ENCODE results near the gene UIMC1.
"Not testable (repeated sequence)": the region's sequence is repeated elsewhere in the genome, so short reads cannot be mapped to it uniquely, and the experiment has no call there.

UIMC1 gene

DNA sequence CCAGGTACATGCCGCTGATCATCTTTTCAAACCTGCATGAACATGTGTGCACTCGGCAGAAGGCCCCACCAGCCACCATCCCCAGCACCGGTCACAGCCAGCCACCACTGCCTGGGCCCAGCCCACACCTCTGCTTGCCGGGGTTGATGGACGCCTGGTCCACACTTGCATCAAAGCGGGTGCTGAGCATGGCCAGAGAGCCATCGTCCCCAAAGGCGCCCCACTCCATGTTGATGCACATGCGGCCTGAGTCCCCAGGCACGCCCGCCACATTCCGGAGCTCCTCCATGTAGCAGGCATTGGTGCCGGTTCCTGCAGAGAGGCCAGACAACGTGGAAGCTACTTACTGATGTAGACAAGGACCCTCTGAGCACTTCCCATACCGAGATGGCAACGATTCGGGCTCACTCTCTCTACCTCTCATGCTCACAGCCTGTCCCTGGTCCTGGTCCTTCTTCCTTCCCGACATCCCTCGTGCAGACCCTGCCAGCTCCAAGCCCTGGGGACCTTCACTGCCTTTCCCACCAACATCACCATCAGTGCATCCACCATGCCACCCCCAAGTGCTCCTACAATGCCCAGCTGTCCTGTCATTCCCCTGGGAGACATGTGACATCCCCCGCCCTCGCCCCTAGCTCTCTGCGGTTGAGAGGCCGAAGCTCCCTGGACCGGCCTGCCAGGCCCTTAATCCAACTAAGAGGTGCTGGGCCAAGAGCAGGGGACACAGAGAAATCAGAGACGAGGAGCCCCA lies 124.6 kb downstream of the UIMC1 start:
- no peak for DNase-seq

DNA sequence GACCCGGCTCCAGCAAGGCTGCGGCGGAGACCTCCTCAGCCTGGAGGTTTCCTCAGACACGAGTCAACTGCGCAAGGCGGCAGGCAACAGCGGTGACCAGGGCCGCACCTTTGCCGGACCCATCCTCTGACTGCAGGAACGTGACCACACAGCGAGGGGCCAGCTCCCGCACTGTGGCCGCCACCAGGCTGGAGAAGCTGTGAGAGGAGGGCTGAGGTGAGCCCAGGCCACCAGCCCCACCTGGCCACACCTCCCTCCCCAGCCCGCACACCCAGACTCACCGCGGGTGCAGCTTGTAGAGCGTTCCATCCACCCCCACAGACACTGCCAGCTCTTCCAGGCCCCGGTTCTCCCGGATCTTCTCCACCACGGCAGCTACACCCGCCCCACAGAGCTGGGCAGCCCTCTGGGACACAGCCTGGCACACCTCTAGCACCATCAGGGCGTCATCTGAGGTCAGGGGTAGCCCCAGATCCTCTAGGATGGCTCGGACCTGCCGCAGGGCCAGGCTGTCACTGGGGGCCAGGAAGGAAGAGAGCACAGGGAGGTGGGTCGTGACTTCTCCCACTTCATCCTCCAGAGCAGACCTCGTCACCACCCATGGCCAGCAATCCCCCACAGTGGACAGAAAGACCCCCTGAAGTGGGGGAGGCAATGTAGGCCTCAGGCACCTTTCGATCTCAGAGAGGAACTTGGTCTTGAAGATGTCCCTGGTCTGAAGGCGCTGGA lies 125.4 kb downstream of the UIMC1 start:
- DNase-seq: no peak

DNA sequence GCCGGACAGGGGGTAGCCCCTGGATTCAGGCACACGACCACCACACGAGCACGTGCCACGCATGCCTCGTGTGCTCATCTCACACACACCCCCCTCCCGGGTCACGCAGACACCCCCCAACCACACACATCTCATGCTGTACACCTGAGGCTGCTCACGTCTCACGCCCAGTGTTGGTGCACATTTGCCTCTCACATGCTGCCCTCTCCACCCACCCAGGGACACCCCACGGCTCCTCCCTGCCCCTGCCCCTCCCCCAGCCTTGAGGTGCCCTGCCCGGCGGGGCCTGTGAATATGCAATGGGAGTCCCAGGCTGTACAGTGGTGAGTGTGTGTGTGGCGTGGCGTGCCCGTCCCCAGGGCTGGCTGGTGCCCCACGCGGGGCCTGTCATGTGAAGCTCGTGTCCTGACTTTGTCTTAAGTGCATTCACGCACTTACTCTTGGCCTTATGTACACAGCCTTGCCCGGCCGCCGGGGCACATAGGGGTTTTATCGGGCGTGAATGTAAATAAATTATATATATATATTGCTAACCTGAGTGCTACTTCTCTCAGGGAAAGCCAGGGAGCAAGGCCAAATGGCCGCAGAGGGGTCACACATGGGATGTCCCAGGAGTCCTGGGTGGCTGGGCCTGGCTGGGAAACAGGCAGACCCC lies 126.1 kb downstream of the UIMC1 start:
- DNase-seq: no peak

DNA sequence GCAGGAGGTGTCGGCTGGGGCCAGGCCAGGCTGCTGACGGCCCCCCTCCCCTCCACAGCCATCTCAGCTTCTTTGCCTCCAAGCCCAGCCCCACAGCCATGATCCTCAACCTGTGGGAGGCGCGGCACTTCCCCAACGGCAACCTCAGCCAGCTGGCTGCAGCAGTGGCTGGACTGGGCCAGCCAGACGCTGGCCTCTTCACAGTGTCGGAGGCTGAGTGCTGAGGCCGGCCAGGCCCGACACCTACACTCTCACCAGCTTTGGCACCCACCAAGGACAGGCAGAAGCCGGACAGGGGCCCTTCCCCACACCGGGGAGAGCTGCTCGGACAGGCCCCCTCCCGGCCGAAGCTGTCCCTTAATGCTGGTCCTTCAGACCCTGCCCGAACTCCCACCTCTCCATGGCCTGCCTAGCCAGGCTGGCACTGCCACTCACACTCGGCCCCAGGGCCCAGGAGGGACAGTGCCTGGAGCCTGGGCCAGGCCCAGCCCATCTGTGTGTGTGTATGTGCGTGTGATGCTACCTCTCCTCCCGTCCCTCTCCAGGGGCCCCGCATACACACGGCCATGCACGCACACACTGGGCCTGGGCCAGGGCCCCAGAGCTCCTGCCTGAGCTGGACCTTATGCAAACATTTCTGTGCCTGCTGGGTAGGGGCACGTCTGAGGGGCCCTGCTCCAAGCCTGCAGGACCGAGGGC lies 126.8 kb downstream of the UIMC1 start:
- no peak for DNase-seq

DNA sequence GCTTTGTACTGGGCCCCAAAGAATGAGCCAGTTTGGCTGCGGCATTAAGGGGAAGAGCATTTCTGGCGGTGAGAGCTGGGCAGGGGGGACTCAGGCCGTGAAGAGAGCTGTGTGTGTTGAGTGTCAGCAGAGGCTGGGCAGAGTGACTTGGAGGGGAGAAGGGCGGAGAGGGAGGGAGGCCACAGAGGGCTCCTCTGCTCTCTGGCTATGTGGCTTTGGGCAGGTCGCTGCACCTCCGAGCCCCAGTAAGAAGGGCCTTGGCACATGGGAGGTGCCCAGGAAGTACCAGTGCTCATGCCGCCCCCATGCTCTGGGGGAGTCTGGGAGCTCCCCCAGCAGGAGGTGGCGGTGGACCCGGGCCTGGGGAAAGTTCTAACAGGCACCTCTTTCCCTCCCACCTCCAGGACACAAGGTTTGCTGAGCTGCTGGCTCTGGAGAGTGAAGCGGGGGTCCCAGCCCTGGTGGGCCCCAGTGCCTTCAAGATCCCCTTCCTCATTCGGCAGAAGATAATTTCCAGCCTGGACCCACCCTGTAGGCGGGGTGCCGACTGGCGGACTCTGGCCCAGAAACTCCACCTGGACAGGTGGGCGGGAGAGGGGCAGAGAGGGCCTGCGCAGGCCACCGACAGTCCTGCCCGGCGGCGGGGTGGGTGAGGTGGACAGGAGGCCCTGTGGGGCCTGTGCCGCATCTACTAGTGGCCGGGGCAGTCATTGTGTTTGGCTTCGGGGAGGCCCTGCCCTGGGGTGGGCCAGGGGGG lies 127.5 kb downstream of the UIMC1 start:
- DNase-seq: no peak

DNA sequence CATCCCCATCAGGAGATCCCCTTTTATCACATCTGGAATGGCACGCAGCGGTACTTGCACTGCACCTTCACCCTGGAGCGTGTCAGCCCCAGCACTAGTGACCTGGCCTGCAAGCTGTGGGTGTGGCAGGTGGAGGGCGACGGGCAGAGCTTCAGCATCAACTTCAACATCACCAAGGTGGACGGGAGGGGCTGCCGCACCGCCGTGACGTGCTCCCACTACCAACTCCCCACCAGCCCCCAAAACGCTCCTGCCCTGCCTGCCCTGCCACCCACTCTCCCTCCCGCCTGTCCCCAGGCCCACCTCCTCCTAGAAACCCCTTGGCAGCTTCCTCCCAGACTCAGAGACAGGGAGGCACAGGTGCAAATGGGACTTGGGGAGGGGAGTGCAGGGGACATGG lies 128.1 kb downstream of the UIMC1 start:
- no peak for DNase-seq

DNA sequence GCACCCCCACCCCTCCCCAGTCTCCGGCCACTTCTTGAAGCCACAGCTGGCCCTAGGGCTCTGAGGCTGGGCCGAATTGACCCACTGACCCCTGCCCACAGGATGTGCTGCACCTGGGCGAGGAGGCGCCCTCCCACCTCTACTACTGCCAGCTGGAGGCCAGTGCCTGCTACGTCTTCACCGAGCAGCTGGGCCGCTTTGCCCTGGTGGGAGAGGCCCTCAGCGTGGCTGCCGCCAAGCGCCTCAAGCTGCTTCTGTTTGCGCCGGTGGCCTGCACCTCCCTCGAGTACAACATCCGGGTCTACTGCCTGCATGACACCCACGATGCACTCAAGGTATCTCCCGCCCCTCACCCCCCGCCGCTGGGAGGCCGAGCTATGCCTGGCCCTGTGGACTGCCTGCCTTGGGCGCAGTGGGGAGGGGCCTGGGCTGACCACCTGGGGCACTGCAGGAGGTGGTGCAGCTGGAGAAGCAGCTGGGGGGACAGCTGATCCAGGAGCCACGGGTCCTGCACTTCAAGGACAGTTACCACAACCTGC lies 128.7 kb downstream of the UIMC1 start:
- no peak for DNase-seq

DNA sequence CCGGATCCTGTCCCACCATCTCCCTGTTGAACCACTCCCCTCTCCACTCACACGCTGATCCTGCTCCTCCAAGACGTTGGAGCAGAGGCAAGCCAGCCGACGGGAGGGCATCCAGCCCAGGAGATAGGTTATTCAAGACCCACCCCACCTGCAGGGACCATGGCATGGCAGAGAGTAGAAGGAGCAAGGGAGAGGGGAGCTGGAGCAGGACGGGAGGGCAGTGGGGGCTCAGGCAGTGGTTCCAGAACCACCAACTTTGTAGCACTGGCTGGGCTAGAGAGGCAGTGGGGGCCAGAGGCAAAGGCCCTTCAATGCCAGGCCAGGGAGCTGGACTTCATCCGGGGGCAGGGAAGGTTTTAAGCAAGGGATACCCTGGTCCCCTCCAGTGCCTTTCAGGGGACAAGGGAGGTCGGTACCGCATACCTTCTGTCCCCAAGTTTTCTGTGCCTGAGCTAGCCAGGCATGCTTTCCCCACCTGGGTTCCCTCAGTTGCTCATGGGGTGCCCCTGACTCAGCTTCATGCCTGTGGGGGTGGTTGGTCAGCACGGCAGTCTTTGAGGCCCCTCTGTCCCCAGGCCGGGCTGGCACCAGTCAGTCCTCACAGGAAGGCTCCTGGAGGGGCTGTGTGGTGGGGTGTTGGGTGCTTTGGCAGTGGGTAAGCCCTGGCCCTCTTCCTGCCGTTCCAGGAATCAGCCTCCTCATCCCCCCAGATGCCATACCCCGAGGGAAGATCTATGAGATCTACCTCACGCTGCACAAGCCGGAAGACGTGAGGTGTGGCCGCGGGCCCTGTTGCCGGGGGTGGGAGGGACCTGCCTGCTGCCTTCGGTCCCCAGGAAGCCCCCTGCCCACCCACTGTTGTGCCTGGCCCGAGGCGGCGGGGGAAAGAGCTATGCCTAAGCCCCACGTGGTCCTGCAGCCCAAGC lies 129.8 kb downstream of the UIMC1 start:
- DNase-seq: no peak

DNA sequence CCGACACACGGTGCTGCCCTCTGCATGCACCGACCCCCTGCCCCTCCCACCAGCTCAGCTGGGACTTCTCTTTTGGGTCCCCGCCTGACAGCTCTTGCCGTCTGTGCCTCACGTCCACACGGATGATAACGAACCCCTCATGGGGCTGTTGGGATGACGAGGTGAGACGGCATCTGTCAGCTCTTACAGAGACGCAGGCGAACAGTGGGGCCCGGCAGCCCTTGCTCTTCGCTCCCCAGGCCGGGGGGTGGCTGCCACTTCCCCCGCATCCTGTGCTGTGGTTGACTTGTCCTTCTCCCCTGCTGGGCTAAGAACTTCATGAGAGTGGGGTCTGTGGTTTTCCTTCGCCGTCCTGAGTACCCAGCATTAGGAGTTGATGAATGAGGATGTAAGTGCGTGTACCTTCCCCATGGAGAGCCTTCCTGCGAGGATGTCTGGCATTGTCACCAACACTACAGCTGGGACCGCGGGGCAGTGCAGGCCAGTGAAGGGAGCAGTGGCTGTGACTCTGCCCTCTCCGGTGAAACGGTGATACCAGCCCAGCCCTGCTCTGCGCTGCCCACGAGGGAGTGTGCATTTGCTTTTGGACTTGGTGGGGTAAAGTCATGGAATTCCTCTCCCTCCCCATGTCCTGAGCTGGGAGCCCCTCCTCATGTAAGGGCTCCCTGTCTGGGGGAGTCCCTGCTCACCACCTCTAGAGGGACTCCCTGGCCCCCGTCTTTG lies 130.6 kb downstream of the UIMC1 start:
- no peak for DNase-seq

DNA sequence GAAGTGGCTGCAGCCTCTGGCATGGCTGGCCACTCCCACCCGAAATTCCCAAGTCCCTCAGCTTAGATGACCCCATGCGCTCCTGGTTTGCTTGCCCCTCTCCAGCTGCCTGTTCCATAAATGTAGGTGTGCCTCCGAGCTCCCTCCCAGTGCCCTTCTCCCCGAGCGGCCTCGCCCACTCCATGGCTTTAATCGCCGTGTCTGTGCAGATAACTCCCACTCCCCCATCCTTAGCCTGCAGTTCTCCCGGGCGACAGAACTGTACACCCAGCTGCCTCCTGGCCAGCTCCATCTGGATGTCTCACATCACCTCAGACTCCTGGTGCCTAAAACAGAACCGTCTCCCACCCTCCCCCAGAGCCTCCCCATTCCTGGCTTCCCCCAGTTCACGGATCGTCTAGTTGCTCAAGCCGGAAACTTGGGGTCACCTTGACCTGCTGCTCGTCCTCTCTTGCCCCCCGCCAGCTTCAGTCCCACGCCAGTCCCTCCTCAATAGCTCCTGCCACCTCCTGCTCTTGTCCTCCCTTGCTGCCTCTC lies 131.5 kb downstream of the UIMC1 start:
- no peak for DNase-seq

DNA sequence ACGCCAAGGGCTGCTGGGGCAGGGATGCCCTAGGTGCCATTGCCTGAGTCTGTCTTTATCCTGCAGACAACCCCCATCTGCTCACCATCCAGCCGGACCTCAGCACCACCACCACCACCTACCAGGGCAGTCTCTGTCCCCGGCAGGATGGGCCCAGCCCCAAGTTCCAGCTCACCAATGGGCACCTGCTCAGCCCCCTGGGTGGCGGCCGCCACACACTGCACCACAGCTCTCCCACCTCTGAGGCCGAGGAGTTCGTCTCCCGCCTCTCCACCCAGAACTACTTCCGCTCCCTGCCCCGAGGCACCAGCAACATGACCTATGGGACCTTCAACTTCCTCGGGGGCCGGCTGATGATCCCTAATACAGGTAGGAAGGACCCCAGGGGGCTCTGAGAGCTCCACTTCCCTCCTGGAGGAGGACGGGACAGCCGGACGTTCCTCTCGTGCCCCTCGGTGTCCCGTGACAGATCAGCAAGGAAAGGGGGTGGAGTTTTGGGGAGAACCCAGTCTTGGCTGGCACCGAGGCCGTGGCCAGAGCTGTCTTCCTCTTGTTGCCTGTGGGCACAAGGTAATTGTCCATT lies 132.3 kb downstream of the UIMC1 start:
- DNase-seq: no peak

DNA sequence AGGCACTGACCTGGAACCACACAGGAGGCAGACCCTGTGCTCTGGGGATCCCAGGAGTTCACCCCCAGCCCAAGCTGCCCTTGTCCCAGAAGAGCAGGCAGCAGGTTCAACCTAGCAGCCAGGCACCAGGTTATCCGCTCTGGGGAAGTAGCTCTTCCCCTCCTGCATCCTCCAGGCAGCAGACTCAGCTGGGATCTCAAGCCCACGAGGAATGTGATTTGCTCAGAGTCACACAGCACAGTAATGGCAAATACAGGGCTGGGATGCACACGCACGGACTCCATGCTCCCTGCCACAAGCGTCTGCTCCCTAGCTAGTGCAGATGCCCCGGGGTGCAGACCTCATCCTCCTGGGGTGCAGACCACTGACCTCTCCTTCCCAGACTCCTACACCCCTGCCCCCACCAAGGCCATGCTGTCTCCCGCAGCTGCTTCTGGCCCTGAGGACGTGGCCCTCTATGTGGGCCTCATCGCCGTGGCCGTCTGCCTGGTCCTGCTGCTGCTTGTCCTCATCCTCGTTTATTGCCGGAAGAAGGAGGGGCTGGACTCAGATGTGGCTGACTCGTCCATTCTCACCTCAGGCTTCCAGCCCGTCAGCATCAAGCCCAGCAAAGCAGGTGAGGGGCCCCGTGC lies 132.9 kb downstream of the UIMC1 start:
- DNase-seq: no peak

DNA sequence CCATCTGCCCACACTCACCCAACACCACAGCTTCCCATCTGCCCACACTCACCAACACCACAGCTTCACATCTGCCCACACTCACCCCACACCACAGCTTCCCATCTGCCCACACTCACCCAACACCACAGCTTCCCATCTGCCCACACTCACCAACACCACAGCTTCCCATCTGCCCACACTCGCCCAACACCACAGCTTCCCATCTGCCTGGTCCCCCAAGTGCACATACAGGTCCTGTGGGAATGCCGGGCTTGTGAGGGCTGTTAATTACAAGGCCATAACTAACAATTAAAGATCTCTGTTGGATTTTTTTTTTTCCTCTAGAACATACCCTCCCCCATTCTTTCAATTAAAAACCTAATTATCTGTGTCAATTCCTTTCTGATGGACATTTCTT lies 133.6 kb downstream of the UIMC1 start:
- not testable (repeated sequence) for DNase-seq

DNA sequence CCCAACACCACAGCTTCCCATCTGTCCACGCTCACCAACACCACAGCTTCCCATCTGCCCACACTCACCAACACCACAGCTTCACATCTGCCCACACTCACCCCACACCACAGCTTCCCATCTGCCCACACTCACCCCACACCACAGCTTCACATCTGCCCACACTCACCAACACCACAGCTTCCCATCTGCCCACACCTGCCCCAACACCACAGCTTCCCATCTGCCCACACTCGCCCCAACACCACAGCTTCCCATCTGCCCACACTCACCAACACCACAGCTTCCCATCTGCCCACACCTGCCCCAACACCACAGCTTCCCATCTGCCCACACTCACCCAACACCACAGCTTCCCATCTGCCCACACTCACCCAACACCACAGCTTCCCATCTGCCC lies 134.0 kb downstream of the UIMC1 start:
- DNase-seq: not testable (repeated sequence)

DNA sequence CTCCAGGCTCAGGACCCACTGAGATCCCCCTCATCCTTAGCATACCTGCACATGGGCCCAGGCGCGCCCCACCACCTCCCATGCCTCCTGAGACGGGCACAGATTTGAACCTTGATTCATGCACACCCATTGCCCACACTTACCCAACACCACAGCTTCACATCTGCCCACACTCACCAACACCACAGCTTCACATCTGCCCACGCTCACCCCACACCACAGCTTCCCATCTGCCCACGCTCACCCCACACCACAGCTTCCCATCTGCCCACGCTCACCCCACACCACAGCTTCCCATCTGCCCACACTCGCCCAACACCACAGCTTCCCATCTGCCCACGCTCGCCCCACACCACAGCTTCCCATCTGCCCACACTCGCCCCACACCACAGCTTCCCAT lies 135.9 kb downstream of the UIMC1 start:
- not testable (repeated sequence) for DNase-seq

DNA sequence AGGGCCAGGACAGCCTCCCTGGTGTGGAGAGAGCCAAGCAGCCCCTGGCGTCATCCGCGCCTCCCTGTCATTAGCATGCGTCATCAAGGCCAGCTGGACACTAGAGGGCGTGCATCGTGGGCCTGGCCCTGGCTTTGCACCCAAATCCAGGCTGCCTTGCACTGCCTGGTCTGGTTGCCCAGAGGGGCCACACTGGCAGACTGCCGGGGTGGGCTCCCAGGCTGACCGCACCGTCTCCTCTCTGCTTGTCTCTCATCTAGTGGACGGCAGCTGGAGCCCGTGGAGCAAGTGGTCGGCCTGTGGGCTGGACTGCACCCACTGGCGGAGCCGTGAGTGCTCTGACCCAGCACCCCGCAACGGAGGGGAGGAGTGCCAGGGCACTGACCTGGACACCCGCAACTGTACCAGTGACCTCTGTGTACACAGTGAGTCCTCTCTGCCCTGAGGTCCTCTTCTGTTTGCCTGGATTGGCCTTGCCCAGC lies 136.4 kb downstream of the UIMC1 start:
- peak; percentile 99 for DNase-seq

DNA sequence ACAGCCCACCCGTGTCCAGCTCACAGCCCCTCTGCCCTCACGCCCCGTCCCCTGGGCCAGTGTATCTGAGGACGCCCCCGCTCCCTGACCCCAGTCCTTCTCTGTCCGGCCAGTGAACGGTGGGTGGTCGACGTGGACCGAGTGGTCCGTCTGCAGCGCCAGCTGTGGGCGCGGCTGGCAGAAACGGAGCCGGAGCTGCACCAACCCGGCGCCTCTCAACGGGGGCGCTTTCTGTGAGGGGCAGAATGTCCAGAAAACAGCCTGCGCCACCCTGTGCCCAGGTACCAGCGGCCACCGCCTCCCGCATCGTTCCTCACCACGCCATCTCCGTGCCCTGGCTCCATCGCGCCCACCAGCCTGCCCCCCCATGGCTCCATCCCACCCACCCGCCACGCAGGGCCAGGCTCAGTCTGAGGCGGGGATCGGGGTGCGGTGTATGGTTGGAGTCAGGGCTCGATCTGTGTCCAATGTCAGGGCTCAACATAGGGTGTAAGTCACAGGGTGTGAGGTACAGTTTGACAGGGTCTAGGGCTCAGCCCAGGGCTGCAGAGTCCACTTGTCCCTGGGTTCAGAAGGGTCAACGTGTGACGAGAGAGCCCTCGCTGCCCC lies 137.0 kb downstream of the UIMC1 start:
- DNase-seq: no peak

DNA sequence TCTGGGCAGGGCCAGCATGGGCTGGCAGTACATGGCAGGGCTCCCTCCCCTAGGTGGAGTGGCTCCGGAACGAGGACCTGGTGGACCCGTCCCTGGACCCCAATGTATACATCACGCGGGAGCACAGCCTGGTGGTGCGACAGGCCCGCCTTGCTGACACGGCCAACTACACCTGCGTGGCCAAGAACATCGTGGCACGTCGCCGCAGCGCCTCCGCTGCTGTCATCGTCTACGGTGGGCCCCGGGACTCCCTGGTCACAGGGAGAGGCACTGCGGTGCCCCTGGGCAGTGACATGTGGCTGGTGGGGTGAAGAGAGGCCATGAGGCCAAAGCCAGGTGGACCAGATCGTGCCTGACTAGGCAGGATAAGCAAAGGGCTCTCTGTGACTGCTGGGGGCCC lies 137.8 kb downstream of the UIMC1 start:
- DNase-seq: no peak

DNA sequence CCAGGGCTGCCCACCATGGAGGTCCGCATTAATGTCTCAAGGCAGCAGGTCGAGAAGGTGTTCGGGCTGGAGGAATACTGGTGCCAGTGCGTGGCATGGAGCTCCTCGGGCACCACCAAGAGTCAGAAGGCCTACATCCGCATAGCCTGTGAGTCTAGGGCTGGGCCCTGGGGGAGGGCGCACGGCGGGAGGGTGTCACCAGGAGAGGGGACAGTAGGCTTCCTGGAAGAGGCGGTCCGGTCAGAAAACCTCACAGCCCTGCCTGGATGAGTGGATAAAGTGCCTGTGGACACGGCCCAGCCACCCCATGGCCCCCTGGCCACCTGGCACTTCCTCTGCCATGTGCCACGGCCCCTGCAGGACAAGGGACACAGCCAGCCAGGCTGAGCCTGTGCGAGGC lies 138.5 kb downstream of the UIMC1 start:
- no peak for DNase-seq
